HepG2 (cell line): ENCODE results near the gene EPS8. TPM values are rescaled to one million over a fixed set of nuclear protein-coding genes. Genes with fewer than 3 reads are reported as not detected.

Experiments used
- ATF1 ChIP-seq: IDR thresholded peaks from 2 replicates; pipeline ENCODE4 v1.6.1; 2016; ENCODE audit warnings: mild to moderate bottlenecking, control low read depth
- EHMT2 ChIP-seq: fragments of 200-600 bp; sonication (generic); IDR thresholded peaks from 2 replicates; pipeline ENCODE4 v1.7.0; 2017; ENCODE audit warnings: antibody characterized with exemption, low read depth, low read length, borderline replicate concordance
- FOXA3 ChIP-seq: IDR thresholded peaks from 2 replicates; pipeline ENCODE4 v1.6.1; 2016; ENCODE audit warnings: missing genetic modification reagents, missing compliant biosample characterization
- HOXA3 ChIP-seq: sonication (generic); formaldehyde crosslinking; IDR thresholded peaks from 2 replicates; pipeline ENCODE4 v1.5.0; 2020; ENCODE audit warnings: missing genetic modification reagents
- KLF13 ChIP-seq: sonication (generic); formaldehyde crosslinking; IDR thresholded peaks from 2 replicates; pipeline ENCODE4 v1.4.0; 2020; ENCODE audit warnings: mild to moderate bottlenecking, missing genetic modification reagents
- MXD4 ChIP-seq: IDR thresholded peaks from 2 replicates; pipeline ENCODE4 v1.6.1; 2016; ENCODE audit warnings: mild to moderate bottlenecking, missing biosample characterization, missing genetic modification reagents
- POLR2AphosphoS5 ChIP-seq: IDR thresholded peaks from 2 replicates; pipeline ENCODE4 v1.6.1; 2012; ENCODE audit warnings: low read depth, low read length
- THAP11 ChIP-seq: IDR thresholded peaks from 2 replicates; pipeline ENCODE4 v1.6.1; 2016; ENCODE audit warnings: missing biosample characterization, missing genetic modification reagents
- THRA ChIP-seq: sonication (generic); formaldehyde crosslinking; IDR thresholded peaks from 2 replicates; pipeline ENCODE4 v1.4.0; 2020; ENCODE audit warnings: missing genetic modification reagents, borderline replicate concordance
- TRIM24 ChIP-seq: sonication (generic); formaldehyde crosslinking; IDR thresholded peaks from 2 replicates; pipeline ENCODE4 v1.8.0; 2022; ENCODE audit warnings: mild to moderate bottlenecking, missing genetic modification reagents
- ZBTB44 ChIP-seq: sonication (generic); formaldehyde crosslinking; IDR thresholded peaks from 2 replicates; pipeline ENCODE4 v1.4.0; 2020; ENCODE audit warnings: missing genetic modification reagents
- ZKSCAN8 ChIP-seq: IDR thresholded peaks from 2 replicates; pipeline ENCODE4 v1.6.1; 2016; ENCODE audit warnings: borderline replicate concordance, missing genetic modification reagents, missing compliant biosample characterization
- ZNF143 ChIP-seq: sonication (generic); formaldehyde crosslinking; IDR thresholded peaks from 2 replicates; pipeline ENCODE4 v1.4.0; 2020; ENCODE audit warnings: missing genetic modification reagents
- ZNF264 ChIP-seq: sonication (generic); formaldehyde crosslinking; IDR thresholded peaks from 2 replicates; pipeline ENCODE4 v1.4.0; 2020; ENCODE audit warnings: missing genetic modification reagents
- ZNF460 ChIP-seq: sonication (generic); formaldehyde crosslinking; IDR thresholded peaks from 2 replicates; pipeline ENCODE4 v1.5.1; 2020; ENCODE audit warnings: missing genetic modification reagents, mild to moderate bottlenecking, borderline replicate concordance
- polyA plus RNA-seq, 8 experiments: library from polyadenylated mRNA; depleted of rRNA in 3 of 8; stranded (reverse) in 7 of 8; unstranded in 1 of 8; fragments of >200 nt; fragmentation: Illumina TruSeq in 4 of 8; extraction: Trizol in 4 of 8; gene quantifications; 2 replicates each; pipeline versions ENCODE4 v1.2.1 to v1.2.3, GENCODE V29; 2011 to 2016; ENCODE audit warnings: low read depth in 4 of 8, missing spikeins in 1 of 8, mixed read lengths in 1 of 8; ENCODE audit not compliant: insufficient read depth in 1 of 8
- total RNA-seq, 5 experiments: library from RNA; depleted of rRNA; stranded (reverse); fragments of >200 nt; fragmentation: Illumina TruSeq; extraction: Trizol; gene quantifications; 2 replicates each; pipeline ENCODE4 v1.2.3, GENCODE V29; 2016; ENCODE audit warnings: low read depth in 1 of 5
- TF ChIP-seq, protein P1 (sequence below): sonication (generic); formaldehyde crosslinking; IDR thresholded peaks from 2 replicates; pipeline ENCODE4 v1.8.0; 2022; ENCODE audit warnings: mild to moderate bottlenecking, missing genetic modification reagents, moderate library complexity
- TF ChIP-seq, protein P2 (sequence below): sonication (generic); formaldehyde crosslinking; IDR thresholded peaks from 2 replicates; pipeline ENCODE4 v1.4.0; 2020; ENCODE audit warnings: missing genetic modification reagents
- TF ChIP-seq, protein P3 (sequence below): sonication (generic); formaldehyde crosslinking; IDR thresholded peaks from 2 replicates; pipeline ENCODE4 v1.9.0; 2021; ENCODE audit warnings: missing genetic modification reagents, borderline replicate concordance

Gene EPS8
- total and polyA plus RNA-seq, 2 of the 13 experiments (the other 11 are each of a cell fraction or from before 2014, with no cell fraction given) = 37.1 to 43.4 TPM

- TF ChIP-seq ZBTB44 (CRISPR knock-in tag) = no peak
- no peak for TF ChIP-seq ZNF143 (CRISPR knock-in tag)
- peak; percentile 74 for TF ChIP-seq HOXA3
- TF ChIP-seq THAP11 (CRISPR knock-in tag) = peak; percentile 62
- no peak for TF ChIP-seq TRIM24 (CRISPR knock-in tag)
- peak; percentile 77 for TF ChIP-seq FOXA3 (CRISPR knock-in tag)
- TF ChIP-seq, protein P1, sequence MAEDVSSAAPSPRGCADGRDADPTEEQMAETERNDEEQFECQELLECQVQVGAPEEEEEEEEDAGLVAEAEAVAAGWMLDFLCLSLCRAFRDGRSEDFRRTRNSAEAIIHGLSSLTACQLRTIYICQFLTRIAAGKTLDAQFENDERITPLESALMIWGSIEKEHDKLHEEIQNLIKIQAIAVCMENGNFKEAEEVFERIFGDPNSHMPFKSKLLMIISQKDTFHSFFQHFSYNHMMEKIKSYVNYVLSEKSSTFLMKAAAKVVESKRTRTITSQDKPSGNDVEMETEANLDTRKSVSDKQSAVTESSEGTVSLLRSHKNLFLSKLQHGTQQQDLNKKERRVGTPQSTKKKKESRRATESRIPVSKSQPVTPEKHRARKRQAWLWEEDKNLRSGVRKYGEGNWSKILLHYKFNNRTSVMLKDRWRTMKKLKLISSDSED = no peak
- no peak for TF ChIP-seq ZNF460
- TF ChIP-seq THRA (CRISPR knock-in tag) = no peak
- TF ChIP-seq ATF1 (CRISPR knock-in tag) = peak; percentile 69; the same call in 1 of the 2 replicates
- TF ChIP-seq ZNF264 = 0 out of 2 replicates have a peak, but pooled peaks have one; percentile 21
- TF ChIP-seq KLF13 = no peak
- TF ChIP-seq, protein P2, sequence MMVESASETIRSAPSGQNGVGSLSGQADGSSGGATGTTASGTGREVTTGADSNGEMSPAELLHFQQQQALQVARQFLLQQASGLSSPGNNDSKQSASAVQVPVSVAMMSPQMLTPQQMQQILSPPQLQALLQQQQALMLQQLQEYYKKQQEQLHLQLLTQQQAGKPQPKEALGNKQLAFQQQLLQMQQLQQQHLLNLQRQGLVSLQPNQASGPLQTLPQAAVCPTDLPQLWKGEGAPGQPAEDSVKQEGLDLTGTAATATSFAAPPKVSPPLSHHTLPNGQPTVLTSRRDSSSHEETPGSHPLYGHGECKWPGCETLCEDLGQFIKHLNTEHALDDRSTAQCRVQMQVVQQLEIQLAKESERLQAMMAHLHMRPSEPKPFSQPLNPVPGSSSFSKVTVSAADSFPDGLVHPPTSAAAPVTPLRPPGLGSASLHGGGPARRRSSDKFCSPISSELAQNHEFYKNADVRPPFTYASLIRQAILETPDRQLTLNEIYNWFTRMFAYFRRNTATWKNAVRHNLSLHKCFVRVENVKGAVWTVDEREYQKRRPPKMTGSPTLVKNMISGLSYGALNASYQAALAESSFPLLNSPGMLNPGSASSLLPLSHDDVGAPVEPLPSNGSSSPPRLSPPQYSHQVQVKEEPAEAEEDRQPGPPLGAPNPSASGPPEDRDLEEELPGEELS = peak; percentile 73
- TF ChIP-seq EHMT2 = peak; percentile 64; the same call in 1 of the 2 replicates
- TF ChIP-seq MXD4 (CRISPR knock-in tag) = peak; percentile 48; the same call in 1 of the 2 replicates
- TF ChIP-seq ZKSCAN8 = no peak
- TF ChIP-seq, protein P3, sequence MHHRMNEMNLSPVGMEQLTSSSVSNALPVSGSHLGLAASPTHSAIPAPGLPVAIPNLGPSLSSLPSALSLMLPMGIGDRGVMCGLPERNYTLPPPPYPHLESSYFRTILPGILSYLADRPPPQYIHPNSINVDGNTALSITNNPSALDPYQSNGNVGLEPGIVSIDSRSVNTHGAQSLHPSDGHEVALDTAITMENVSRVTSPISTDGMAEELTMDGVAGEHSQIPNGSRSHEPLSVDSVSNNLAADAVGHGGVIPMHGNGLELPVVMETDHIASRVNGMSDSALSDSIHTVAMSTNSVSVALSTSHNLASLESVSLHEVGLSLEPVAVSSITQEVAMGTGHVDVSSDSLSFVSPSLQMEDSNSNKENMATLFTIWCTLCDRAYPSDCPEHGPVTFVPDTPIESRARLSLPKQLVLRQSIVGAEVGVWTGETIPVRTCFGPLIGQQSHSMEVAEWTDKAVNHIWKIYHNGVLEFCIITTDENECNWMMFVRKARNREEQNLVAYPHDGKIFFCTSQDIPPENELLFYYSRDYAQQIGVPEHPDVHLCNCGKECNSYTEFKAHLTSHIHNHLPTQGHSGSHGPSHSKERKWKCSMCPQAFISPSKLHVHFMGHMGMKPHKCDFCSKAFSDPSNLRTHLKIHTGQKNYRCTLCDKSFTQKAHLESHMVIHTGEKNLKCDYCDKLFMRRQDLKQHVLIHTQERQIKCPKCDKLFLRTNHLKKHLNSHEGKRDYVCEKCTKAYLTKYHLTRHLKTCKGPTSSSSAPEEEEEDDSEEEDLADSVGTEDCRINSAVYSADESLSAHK (CRISPR knock-in tag) = no peak
- peak; percentile 45; the same call in 1 of the 2 replicates for TF ChIP-seq POLR2AphosphoS5
Observed at GRCh38 chr12:15712823-15713660, 76.1 kb downstream of the EPS8 start (continued).
